GM12878 (cell line): ENCODE measurements around the gene CLDN15. TPM values are rescaled to one million over a fixed set of nuclear protein-coding genes. Genes with fewer than 3 reads are reported as not detected.

Source experiments
- ATAC-seq: fragments of 200-7000 bp; cut with Tn5 transposase; 3 replicates; pipeline ENCODE4 v1.9.1; 2020; ENCODE audit warnings: mild to moderate bottlenecking, moderate library complexity
- Bru-seq: library from RNA; stranded (reverse); fragments of 400-500 nt; gene quantifications from one replicate; lab custom pipeline; 2021; lab: Mats Ljungman, UMichigan
- BruChase-seq, 2 experiments: library from RNA; stranded (reverse); fragments of 400-500 nt; gene quantifications; one replicate each; lab custom pipeline; 2021; lab: Mats Ljungman, UMichigan
- BruUV-seq: library from RNA; stranded (reverse); fragments of 400-500 nt; replicated peaks from 2 replicates; lab custom pipeline; 2021; lab: Mats Ljungman, UMichigan
- CTCF ChIA-PET: fragments of 300-600 bp; sonication (Branson Sonifier 250); formaldehyde crosslinking; extraction: SDS; loops from one replicate; lab custom pipeline; 2021; ENCODE audit warnings: inconsistent platforms; lab: Yijun Ruan, JAX
- POLR2A ChIA-PET: fragments of 350-600 bp; formaldehyde crosslinking; extraction: SDS; loops from one replicate; lab custom pipeline; 2021; ENCODE audit warnings: inconsistent platforms; lab: Charles Lee
- RAD21 ChIA-PET: fragments of 300-600 bp; sonication (Branson Sonifier 250); formaldehyde crosslinking; loops from one replicate; lab custom pipeline; 2023; ENCODE audit warnings: antibody characterized with exemption; ENCODE audit not compliant: unreplicated experiment; lab: Charles Lee
- SMC1A ChIA-PET: fragments of 300-600 bp; sonication (Branson Sonifier 250); formaldehyde crosslinking; loops from one replicate; lab custom pipeline; 2023; ENCODE audit not compliant: unreplicated experiment, uncharacterized antibody; lab: Charles Lee
- DNase-seq: peaks from one replicate; pipeline ENCODE4 v3.0.0-alpha.2; 2011; ENCODE audit warnings: low read depth, low spot score
- FAIRE-seq: peaks from 3 replicates; lab custom pipeline; 2011; peaks lifted over from hg19 to GRCh38; lab: Jason Lieb, UNC
- H2AFZ ChIP-seq: 2 replicates; pipeline ENCODE4 v1.6.0; 2011; ENCODE audit warnings: low read depth, low read length, control low read depth; ENCODE audit not compliant: control insufficient read depth
- H3K27ac ChIP-seq: 2 replicates; pipeline ENCODE4 v1.5.1; 2011; ENCODE audit warnings: control low read depth; ENCODE audit not compliant: control insufficient read depth, insufficient read depth
- H3K27me3 ChIP-seq, 2 experiments: replicated peaks in 1 of 2; 2 replicates each; pipeline versions ENCODE4 v1.6.0 to v1.6.1; 2011; ENCODE audit warnings: low read length in 1 of 2; ENCODE audit not compliant: control insufficient read depth in 2 of 2, insufficient read depth in 2 of 2
- H3K36me3 ChIP-seq, 2 experiments: 2 replicates each; pipeline ENCODE4 v1.5.1; 2011; ENCODE audit warnings: low read length in 1 of 2; ENCODE audit not compliant: control insufficient read depth in 2 of 2, insufficient read depth in 2 of 2
- H3K4me1 ChIP-seq: 2 replicates; pipeline ENCODE4 v1.6.1; 2011; ENCODE audit warnings: mild to moderate bottlenecking, low read length, moderate library complexity, mixed read lengths; ENCODE audit not compliant: control insufficient read depth, insufficient read depth
- H3K4me2 ChIP-seq: 2 replicates; pipeline ENCODE4 v1.6.0; 2011; ENCODE audit warnings: control low read depth; ENCODE audit not compliant: control insufficient read depth, insufficient read depth
- H3K4me3 ChIP-seq: fragments of 200-600 bp; sonication (generic); 2 replicates; pipeline ENCODE4 v1.5.1; 2016
- H3K79me2 ChIP-seq: 2 replicates; pipeline ENCODE4 v1.6.0; 2011; ENCODE audit warnings: low read length; ENCODE audit not compliant: control insufficient read depth, insufficient read depth
- H3K9ac ChIP-seq: 2 replicates; pipeline ENCODE4 v1.8.0; 2011; ENCODE audit warnings: low read length, control low read depth, mixed read lengths; ENCODE audit not compliant: control insufficient read depth, insufficient read depth
- H3K9me3 ChIP-seq: replicated peaks from 3 replicates; pipeline ENCODE4 v1.5.1; 2011; ENCODE audit warnings: mild to moderate bottlenecking, low read length; ENCODE audit not compliant: control insufficient read depth, insufficient read depth
- H4K20me1 ChIP-seq: 2 replicates; pipeline ENCODE4 v1.6.0; 2011; ENCODE audit not compliant: control insufficient read depth, insufficient read depth
- POLR2A ChIP-seq: IDR thresholded peaks from 2 replicates; pipeline ENCODE4 v1.6.1; 2011; ENCODE audit warnings: low read depth, mild to moderate bottlenecking, low read length
- REST ChIP-seq: IDR thresholded peaks from 2 replicates; pipeline ENCODE4 v1.6.1; 2012; ENCODE audit warnings: mild to moderate bottlenecking, low read depth, low read length
- WGBS: methylation state at CpG from one replicate; pipeline ENCODE4 v1.1.6; 2016; ENCODE audit warnings: low lambda C conversion rate; ENCODE audit not compliant: insufficient replicate concordance, insufficient coverage; ENCODE audit errors: missing lambda C conversion rate; 5-methylcytosine and 5-hydroxymethylcytosine counted together
- in situ Hi-C: fragments of 300-500 bp; cut with MboI; formaldehyde crosslinking; loops from 9 replicates; pipeline ENCODE4 v1.14.3; 2018; ENCODE audit warnings: mixed read lengths
- intact Hi-C: fragments of 100-400 bp; cut with micrococcal nuclease; formaldehyde crosslinking; loops from one replicate; pipeline ENCODE4 v1.14.2; 2022; ENCODE audit not compliant: unreplicated experiment
- long read RNA-seq, 2 experiments: library from polyadenylated mRNA; unstranded; transcript quantifications; one replicate each; pipeline ENCODE4 v2.0.0, GENCODE V29; 2019 to 2020
- polyA minus RNA-seq, 3 experiments: library from RNA; depleted of rRNA, polyadenylated mRNA; stranded (reverse); fragments of >200 nt; gene quantifications; 2 replicates each; pipeline ENCODE4 v1.2.3, GENCODE V29; 2011
- polyA plus RNA-seq, 11 experiments: library from polyadenylated mRNA; depleted of rRNA in 4 of 11; unstranded in 6 of 11; stranded (reverse) in 5 of 11; fragments of >200 nt; fragmentation: Nextera tagmentation in 4 of 11; fragmentation: Illumina TruSeq in 1 of 11; extraction: Ambion mirVana in 4 of 11; extraction: Trizol in 1 of 11; gene quantifications; 1 replicate in 1 of 11; 2 replicates in 10 of 11; pipeline versions ENCODE4 v1.2.1 to v1.2.3, GENCODE V29; 2011 to 2016; ENCODE audit warnings: inconsistent platforms in 2 of 11, missing spikeins in 2 of 11, low read depth in 1 of 11
- total RNA-seq, 4 experiments: library from RNA; depleted of rRNA in 3 of 4; stranded (reverse); fragments of >200 nt in 3 of 4; fragmentation: Illumina TruSeq in 1 of 4; extraction: Trizol in 1 of 4; gene quantifications; 2 replicates each; pipeline versions ENCODE4 v1.2.1 to v1.2.3, GENCODE V29; 2013 to 2021

Gene CLDN15
- total RNA-seq (2013; cell fraction: nucleolus; rRNA removed) = 24.4 and 25.6 TPM in 2 replicates
- total RNA-seq (2014; rRNA removed) = 6.5 and 7.6 TPM in 2 replicates
- total RNA-seq (2014; rRNA removed; fragmentation: Illumina TruSeq; extraction: Trizol) = 3.8 and 4.7 TPM in 2 replicates
- 8.3 and 8.7 TPM in 2 replicates for total RNA-seq (2021)
- polyA plus RNA-seq (2011; ENCODE audit: low read depth) = 2.1 TPM
- 7.5 and 10.0 TPM in 2 replicates for polyA plus RNA-seq (2011; rRNA removed)
- polyA plus RNA-seq (2011; cell fraction: cytosol; rRNA removed) = 10.4 and 13.8 TPM in 2 replicates
- polyA plus RNA-seq (2011; cell fraction: nucleus; rRNA removed) = 72.8 and 78.5 TPM in 2 replicates
- 5.6 and 8.8 TPM in 2 replicates for polyA plus RNA-seq (2012)
- 3.9 and 7.0 TPM in 2 replicates for polyA plus RNA-seq (2014; fragmentation: Illumina TruSeq; extraction: Trizol)
- 1 to 10 TPM in 1 of 2 experiments, under 1 TPM in 1; 0.47 to 1.1 TPM for polyA plus RNA-seq (2014; fragmentation: Nextera tagmentation; extraction: Ambion mirVana)
- 15.0 and 15.9 TPM in 2 replicates for polyA plus RNA-seq (2014; rRNA removed)
- polyA plus RNA-seq (2016; fragmentation: Nextera tagmentation; extraction: Ambion mirVana) = 1 to 10 TPM; 4.4 to 6.2 TPM
- 4.4 and 8.8 TPM in 2 replicates for polyA minus RNA-seq (2011; rRNA and poly(A)+ RNA removed)
- polyA minus RNA-seq (2011; cell fraction: cytosol; rRNA and poly(A)+ RNA removed) = 1.4 and 2.9 TPM in 2 replicates
- polyA minus RNA-seq (2011; cell fraction: nucleus; rRNA and poly(A)+ RNA removed) = 11.8 and 14.1 TPM in 2 replicates
- percentile 55 among the genes with signal in this experiment for Bru-seq, nascent RNA
- percentile 82 among the genes with signal in this experiment for BruChase-seq, experiment 1, labeled RNA remaining after a 6-hour chase
- percentile 77 among the genes with signal in this experiment for BruChase-seq, experiment 2, labeled RNA remaining after a 2-hour chase
- long read RNA-seq, experiment 1, partial matches to known transcripts = 0 of 1 reads
- long read RNA-seq, experiment 1, other reads (novel, unspliced or antisense) = 0 of 1 reads
- long read RNA-seq, experiment 2 = 0 reads

GRCh38 chr7:101237206-101238067 lies at the start of gene CLDN15:
CLDN15 (minus strand) TSS chr7:101237802; CDS start chr7:101237581, 221 bp downstream.
- TF ChIP-seq POLR2A (0 out of 2 replicates have a peak, but pooled peaks have one; percentile 36), REST (no peak)
- TF ChIP-seq, all 136 proteins: peak for 1
- WGBS = 68% methylated on average over 15 of the region's 31 CpGs
- H3K4me1 ChIP-seq = no peaks in the 10 kb centered on the region
- H3K27ac ChIP-seq = no peak within 1 kb of the TSS
- peaks cover 0 to 14% of the 10 kb centered on the region in 2 experiments; a peak in 3 of 4 replicates for H3K36me3 ChIP-seq
- ATAC-seq (no peak), DNase-seq (no peak), FAIRE-seq (no peak)
- no peaks in the 10 kb centered on the region for H4K20me1 ChIP-seq
- no peak within 1 kb of the TSS for H3K9ac ChIP-seq
- H3K9me3 ChIP-seq = no peaks in the 10 kb centered on the region
- POLR2A ChIA-PET = no interaction called here
- no TSS peak for BruUV-seq
- no peak within 1 kb of the TSS for H3K4me3 ChIP-seq
- H2AFZ ChIP-seq = no peak within 1 kb of the TSS
- in situ Hi-C loops = no loop called here
- no peaks in the 10 kb centered on the region; the same call in 1 of the 2 replicates for H3K79me2 ChIP-seq
- CTCF ChIA-PET = interaction anchor here (1.5 to 1.6 kb wide), 2 partner anchors 45 to 93 kb away, joined by 4 to 5 read pairs; no protein-coding TSS in a partner anchor
- no peaks in the 10 kb centered on the region for H3K27me3 ChIP-seq
- RAD21 ChIA-PET = interaction anchor here (1.1 kb wide), 1 partner anchor 93 kb away, joined by 7 read pairs; no protein-coding TSS in a partner anchor
- SMC1A ChIA-PET = no interaction called here
- intact Hi-C loops = no loop called here
- H3K4me2 ChIP-seq = no peak within 1 kb of the TSS
